HG03175 (cell line): ENCODE measurements around the gene HSFX2.
"Not testable (repeated sequence)": the region's sequence is repeated elsewhere in the genome, so short reads cannot be mapped to it uniquely, and the experiment has no call there.

Experiments used
- ATAC-seq: cut with Tn5 transposase; IDR thresholded peaks from one replicate; pipeline ENCODE4 v1.9.1; 2021; ENCODE audit warnings: mild to moderate bottlenecking, moderate library complexity; ENCODE audit not compliant: unreplicated experiment

The HSFX2 gene

GRCh38 chrX:149595943-149596342 is 829 bp upstream of the HSFX2 start:
- not testable (repeated sequence) for ATAC-seq

DNA sequence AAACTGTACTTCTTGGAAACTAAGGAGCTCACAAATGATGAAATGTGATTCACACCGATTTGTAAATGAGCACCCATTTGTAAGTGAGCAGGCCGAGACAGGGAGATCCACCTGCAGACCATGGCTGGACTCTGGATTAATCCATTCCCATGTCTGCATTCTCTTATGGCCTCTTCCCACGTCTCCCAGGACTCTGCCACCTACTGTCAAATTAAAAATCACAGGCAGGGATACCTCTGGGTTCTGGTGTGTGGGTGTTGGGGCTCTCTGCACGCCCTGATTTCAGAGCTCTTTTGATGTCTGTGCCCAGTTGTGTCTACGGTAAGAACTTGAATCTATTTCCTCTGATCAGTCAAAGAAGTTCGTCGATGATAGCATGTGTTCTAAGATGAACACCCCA is 4.1 kb downstream of the HSFX2 start:
- ATAC-seq, result not testable (repeated sequence)

GRCh38 chrX:149587359-149587758 is 7.8 kb downstream of the HSFX2 start, which contains the start of gene MAGEA9B:
Gene MAGEA9B, minus strand, starts transcription at chrX:149587459. Its CDS starts 4,280 bp downstream, at chrX:149583179.
- not testable (repeated sequence) for ATAC-seq

DNA sequence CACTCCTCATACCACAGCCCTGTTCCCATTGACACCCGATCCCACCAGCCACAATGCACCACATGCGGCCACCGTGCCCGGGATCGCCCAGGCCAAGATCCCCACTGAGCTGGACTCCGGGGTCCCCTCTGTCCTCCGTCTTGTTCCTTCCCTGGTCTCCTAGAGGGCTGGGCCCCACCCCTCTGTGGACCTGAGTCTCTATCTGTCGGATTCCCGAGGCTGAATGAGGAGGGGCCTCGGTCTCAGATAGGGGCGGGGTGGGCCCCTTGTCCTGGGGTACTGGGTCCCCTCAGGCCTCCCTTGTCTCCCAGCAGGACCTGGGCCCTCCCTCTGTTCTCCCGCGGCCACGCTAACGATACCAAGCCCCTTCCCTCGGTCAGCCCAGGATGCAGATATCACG is 9.5 kb downstream of the HSFX2 start:
- not testable (repeated sequence) for ATAC-seq

GRCh38 chrX:149573456-149573855 is 21.7 kb downstream of the HSFX2 start:
- ATAC-seq, result peak; percentile 100

GRCh38 chrX:149572743-149573142 is 22.4 kb downstream of the HSFX2 start:
- no peak for ATAC-seq

DNA sequence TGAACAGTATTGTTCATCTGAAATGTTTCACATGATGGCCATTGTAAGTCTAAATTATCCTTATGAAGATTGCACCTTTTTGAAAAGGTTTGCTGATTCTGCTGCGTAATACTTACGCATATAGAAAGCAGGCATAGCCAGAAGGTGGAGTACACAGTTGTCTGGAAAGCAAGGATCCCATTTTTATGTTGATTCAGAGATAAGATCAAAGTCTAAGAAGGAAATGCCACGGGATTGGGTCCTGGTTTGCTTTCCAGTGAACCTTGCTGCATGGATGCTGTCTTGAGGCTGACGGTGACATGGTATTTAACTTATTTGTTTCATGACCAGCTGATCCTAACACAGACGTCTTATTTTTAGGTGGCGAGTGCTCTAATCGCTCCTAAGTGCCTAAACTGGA is 23.3 kb downstream of the HSFX2 start:
- no peak for ATAC-seq

GRCh38 chrX:149570668-149571067 is 24.4 kb downstream of the HSFX2 start:
- ATAC-seq, result no peak

DNA sequence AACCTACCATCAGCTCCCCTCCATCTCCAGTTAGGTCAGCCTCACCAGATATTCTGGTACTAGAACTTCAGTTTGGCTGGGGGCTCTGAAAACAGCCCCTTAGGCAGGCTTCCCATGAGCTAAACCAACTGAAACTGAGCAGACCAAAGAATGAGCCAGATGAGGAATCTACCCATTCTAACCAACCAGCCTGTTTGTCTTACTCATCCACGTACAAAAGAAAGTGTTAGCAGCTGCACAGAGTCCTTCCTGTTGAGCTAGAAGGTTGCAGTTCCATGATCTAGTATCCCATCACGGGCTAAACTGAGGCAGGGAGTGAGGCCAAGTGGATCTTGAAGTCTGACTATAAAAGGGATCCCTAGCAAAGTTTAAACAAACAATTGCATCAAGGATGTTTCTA is 25.3 kb downstream of the HSFX2 start:
- no peak for ATAC-seq

- no peak for ATAC-seq
These were observed 26.3 kb downstream of the HSFX2 start for GRCh38 chrX:149568701-149569296.

- no peak for ATAC-seq
These were observed 27.3 kb downstream of the HSFX2 start for GRCh38 chrX:149567621-149568417.

- no peak for ATAC-seq
These were observed 31.8 kb downstream of the HSFX2 start for GRCh38 chrX:149563359-149563758.

- not testable (repeated sequence) for ATAC-seq
These were observed 39.9 kb downstream of the HSFX2 start for GRCh38 chrX:149555251-149555650.

- not testable (repeated sequence) for ATAC-seq
These were observed 43.2 kb downstream of the HSFX2 start for GRCh38 chrX:149551939-149552248.

- not testable (repeated sequence) for ATAC-seq
These were observed 43.7 kb downstream of the HSFX2 start for GRCh38 chrX:149551245-149551938.

- ATAC-seq, result not testable (repeated sequence)
These were observed 44.7 kb downstream of the HSFX2 start for GRCh38 chrX:149550454-149550853.

DNA sequence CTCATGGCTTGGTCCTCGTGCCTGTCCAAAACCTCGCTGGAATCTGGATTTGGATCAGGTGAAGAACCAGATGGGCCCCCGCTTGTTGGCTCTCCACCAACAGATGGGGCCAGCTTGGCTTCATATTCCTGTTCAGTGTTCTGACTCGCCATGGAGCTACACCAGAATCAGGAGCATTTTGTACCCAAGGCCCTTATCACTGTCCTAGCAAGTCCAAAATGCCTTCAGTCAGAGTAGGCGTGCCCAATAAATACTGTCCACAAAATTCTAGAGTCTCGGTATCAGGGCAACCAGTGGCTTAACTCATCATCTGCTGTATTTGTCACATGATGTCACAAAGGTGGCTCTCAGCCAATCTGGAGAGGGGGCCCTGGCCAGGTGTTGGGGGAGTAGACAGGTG is 45.4 kb downstream of the HSFX2 start, which contains the start of gene HSFX3:
Gene HSFX3 (minus strand): TSS at position 224 of the 400 bp plus-strand sequence. CDS start 72 bp downstream, at position 152.
- not testable (repeated sequence) for ATAC-seq

GRCh38 chrX:149547782-149548181 is 47.3 kb downstream of the HSFX2 start:
- ATAC-seq, result not testable (repeated sequence)

DNA sequence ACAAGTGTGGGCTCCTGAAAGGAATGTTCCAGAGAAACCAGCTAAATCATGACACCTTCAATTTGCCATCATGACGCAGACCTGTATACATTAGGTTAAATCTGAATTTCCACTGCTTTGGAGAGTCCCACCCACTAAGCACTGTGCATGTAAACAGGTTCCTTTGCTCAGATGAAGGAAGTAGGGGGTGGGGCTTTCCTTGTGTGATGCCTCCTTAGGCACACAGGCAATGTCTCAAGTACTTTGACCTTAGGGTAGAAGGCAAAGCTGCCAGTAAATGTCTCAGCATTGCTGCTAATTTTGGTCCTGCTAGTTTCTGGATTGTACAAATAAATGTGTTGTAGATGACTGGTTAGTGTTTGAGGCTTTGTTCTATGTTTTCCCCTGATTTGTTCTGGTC is 48.2 kb downstream of the HSFX2 start:
- ATAC-seq, result not testable (repeated sequence)

- peak; percentile 59 for ATAC-seq
These were observed 49.3 kb downstream of the HSFX2 start for GRCh38 chrX:149545545-149546543.
